ENCODE measurements around the gene CCNI2.

Gene CCNI2

GRCh38 chr5:132750471-132751230 lies 3.4 kb downstream of the CCNI2 start:
- DNase-seq (ENCODE audit: low read depth in 2 of 2), result no peak

GRCh38 chr5:132751444-132751843 lies 4.2 kb downstream of the CCNI2 start:
- DNase-seq (ENCODE audit: low read depth in 2 of 2), result no peak

- DNase-seq (ENCODE audit: low read depth in 2 of 2), result no peak
These were observed 4.8 kb downstream of the CCNI2 start for GRCh38 chr5:132751971-132752580.

GRCh38 chr5:132752581-132753125 lies 5.4 kb downstream of the CCNI2 start:
- DNase-seq (ENCODE audit: low read depth in 2 of 2), result no peak

- no peak for DNase-seq (ENCODE audit: low read depth in 2 of 2)
These were observed 6.1 kb downstream of the CCNI2 start for GRCh38 chr5:132753135-132753987.

GRCh38 chr5:132754111-132754510 lies 6.9 kb downstream of the CCNI2 start:
- no peak for DNase-seq (ENCODE audit: low read depth in 2 of 2)

- no peak for DNase-seq (ENCODE audit: low read depth in 2 of 2)
These were observed 7.7 kb downstream of the CCNI2 start for GRCh38 chr5:132754947-132755346.

GRCh38 chr5:132756542-132756941 lies 9.3 kb downstream of the CCNI2 start:
- no peak for DNase-seq (ENCODE audit: low read depth in 2 of 2)

GRCh38 chr5:132758451-132758850 lies 11.2 kb downstream of the CCNI2 start:
- no peak for DNase-seq (ENCODE audit: low read depth in 2 of 2)

- DNase-seq (ENCODE audit: low read depth in 2 of 2), result no peak
These were observed 12.2 kb downstream of the CCNI2 start for GRCh38 chr5:132759114-132760048.

GRCh38 chr5:132760049-132760420 lies 12.8 kb downstream of the CCNI2 start:
- no peak for DNase-seq (ENCODE audit: low read depth in 2 of 2)

- DNase-seq (ENCODE audit: low read depth in 2 of 2), result no peak
These were observed 13.5 kb downstream of the CCNI2 start for GRCh38 chr5:132760601-132761317.

GRCh38 chr5:132761321-132762240 lies 14.4 kb downstream of the CCNI2 start:
- no peak for DNase-seq (ENCODE audit: low read depth in 2 of 2)

- DNase-seq (ENCODE audit: low read depth in 2 of 2), result no peak
These were observed 15.2 kb downstream of the CCNI2 start for GRCh38 chr5:132762246-132763000.

- no peak for DNase-seq (ENCODE audit: low read depth in 2 of 2)
These were observed 16.2 kb downstream of the CCNI2 start for GRCh38 chr5:132763181-132764036.

GRCh38 chr5:132764051-132764450 lies 16.8 kb downstream of the CCNI2 start:
- no peak for DNase-seq (ENCODE audit: low read depth in 2 of 2)

- no peak for DNase-seq (ENCODE audit: low read depth in 2 of 2)
These were observed 17.5 kb downstream of the CCNI2 start for GRCh38 chr5:132764671-132765238.

Data from stimulated activated CD4-positive, alpha-beta T cell treated with anti-CD3 and anti-CD28 coated beads, Interleukin-1b, Interleukin-23, amount 100 ng/mL, for 4 hours (primary cell).